Mesenchymal stem cell (in vitro differentiated cells and primary cell): Measurements from ENCODE around the gene ITGB8.

ENCODE experiments used
- DNase-seq: peaks from one replicate; pipeline ENCODE4 v3.0.0-alpha.2; 2013
- H2AFZ ChIP-seq: one replicate; pipeline ENCODE4 v1.6.1; 2013; ENCODE audit warnings: low read depth, mild to moderate bottlenecking, control low read depth, inconsistent platforms, low read length, moderate library complexity
- H2AK5ac ChIP-seq: 2 replicates; pipeline ENCODE4 v1.6.1; 2013; ENCODE audit warnings: low read length, moderate library complexity, mild to moderate bottlenecking, inconsistent platforms; ENCODE audit not compliant: severe bottlenecking
- H2BK120ac ChIP-seq: one replicate; pipeline ENCODE4 v1.6.1; 2013; ENCODE audit warnings: low read depth, mild to moderate bottlenecking, inconsistent platforms, low read length, moderate library complexity
- H2BK12ac ChIP-seq, 2 experiments: one replicate each; pipeline ENCODE4 v1.6.1; 2013; ENCODE audit warnings: inconsistent platforms in 2 of 2, low read length in 2 of 2, mild to moderate bottlenecking in 2 of 2, moderate library complexity in 2 of 2, control low read depth in 1 of 2
- H2BK15ac ChIP-seq: one replicate; pipeline ENCODE4 v1.6.1; 2013; ENCODE audit warnings: mild to moderate bottlenecking, low read depth, inconsistent platforms; ENCODE audit not compliant: poor library complexity, severe bottlenecking
- H2BK5ac ChIP-seq: 2 replicates; pipeline ENCODE4 v1.6.1; 2013; ENCODE audit warnings: low read depth, mild to moderate bottlenecking, low read length, control low read depth, inconsistent platforms; ENCODE audit not compliant: poor library complexity, severe bottlenecking
- H3K14ac ChIP-seq, 2 experiments: one replicate each; pipeline ENCODE4 v1.6.1; 2013; ENCODE audit warnings: inconsistent platforms in 2 of 2, low read length in 2 of 2, control low read depth in 1 of 2, mild to moderate bottlenecking in 1 of 2, moderate library complexity in 1 of 2
- H3K18ac ChIP-seq, 2 experiments: one replicate each; pipeline ENCODE4 v1.6.1; 2013; ENCODE audit warnings: inconsistent platforms in 2 of 2, low read length in 2 of 2, control low read depth in 1 of 2, low read depth in 1 of 2, mild to moderate bottlenecking in 1 of 2
- H3K23ac ChIP-seq, 2 experiments: one replicate each; pipeline ENCODE4 v1.6.1; 2013; ENCODE audit warnings: inconsistent platforms in 2 of 2, low read length in 2 of 2, mild to moderate bottlenecking in 2 of 2, moderate library complexity in 2 of 2, control low read depth in 1 of 2
- H3K27ac ChIP-seq: 2 replicates; pipeline ENCODE4 v1.5.1; 2013; ENCODE audit warnings: mild to moderate bottlenecking, moderate library complexity, low read length, control low read depth, inconsistent platforms; ENCODE audit not compliant: poor library complexity, severe bottlenecking
- H3K27me3 ChIP-seq, 2 experiments: 2 replicates each; pipeline versions ENCODE4 v1.6.1 to v1.7.0; 2013; ENCODE audit warnings: low read length in 2 of 2, mild to moderate bottlenecking in 2 of 2, moderate library complexity in 2 of 2, control low read depth in 1 of 2, inconsistent platforms in 1 of 2; ENCODE audit not compliant: control insufficient read depth in 1 of 2, insufficient read depth in 1 of 2
- H3K36me3 ChIP-seq, 2 experiments: 2 replicates each; pipeline versions ENCODE4 v1.6.1 to v1.7.0; 2013; ENCODE audit warnings: low read length in 2 of 2, control low read depth in 1 of 2, inconsistent platforms in 1 of 2, low read depth in 1 of 2, mild to moderate bottlenecking in 1 of 2; ENCODE audit not compliant: insufficient read depth in 2 of 2, control insufficient read depth in 1 of 2
- H3K4ac ChIP-seq, 2 experiments: one replicate each; pipeline ENCODE4 v1.6.1; 2013; ENCODE audit warnings: inconsistent platforms in 2 of 2, low read length in 2 of 2, mild to moderate bottlenecking in 2 of 2, moderate library complexity in 2 of 2, control low read depth in 1 of 2, low read depth in 1 of 2
- H3K4me1 ChIP-seq: 2 replicates; pipeline ENCODE4 v1.6.1; 2013; ENCODE audit warnings: low read depth, low read length, control low read depth; ENCODE audit not compliant: control insufficient read depth, insufficient read depth
- H3K4me2 ChIP-seq: 2 replicates; pipeline ENCODE4 v1.6.1; 2013; ENCODE audit warnings: low read length, mild to moderate bottlenecking, inconsistent platforms; ENCODE audit not compliant: poor library complexity, severe bottlenecking
- H3K4me3 ChIP-seq, 2 experiments: 2 replicates each; pipeline versions ENCODE4 v1.5.1 to v1.7.0; 2013; ENCODE audit warnings: low read length in 2 of 2, mild to moderate bottlenecking in 2 of 2, control low read depth in 1 of 2, low read depth in 1 of 2; ENCODE audit not compliant: insufficient read depth in 1 of 2
- H3K79me1 ChIP-seq: replicated peaks from 2 replicates; pipeline ENCODE4 v1.6.1; 2013; ENCODE audit warnings: mild to moderate bottlenecking, control low read depth, low read length, inconsistent platforms; ENCODE audit not compliant: poor library complexity, severe bottlenecking
- H3K9ac ChIP-seq: 2 replicates; pipeline ENCODE4 v1.7.0; 2013; ENCODE audit warnings: mild to moderate bottlenecking, low read length, moderate library complexity
- H3K9me3 ChIP-seq: 2 replicates; pipeline ENCODE4 v1.7.0; 2013; ENCODE audit warnings: mild to moderate bottlenecking, low read length; ENCODE audit not compliant: control insufficient read depth
- H4K8ac ChIP-seq: one replicate; pipeline ENCODE4 v1.6.1; 2013; ENCODE audit warnings: inconsistent platforms, mild to moderate bottlenecking, low read length, moderate library complexity
- H4K91ac ChIP-seq: one replicate; pipeline ENCODE4 v1.6.1; 2013; ENCODE audit warnings: mild to moderate bottlenecking, low read length, inconsistent platforms
- WGBS: methylation state at CpG from one replicate; pipeline ENCODE4 v1.1.7; 2013; ENCODE audit warnings: mixed read lengths; 5-methylcytosine and 5-hydroxymethylcytosine counted together

The ITGB8 gene

DNA sequence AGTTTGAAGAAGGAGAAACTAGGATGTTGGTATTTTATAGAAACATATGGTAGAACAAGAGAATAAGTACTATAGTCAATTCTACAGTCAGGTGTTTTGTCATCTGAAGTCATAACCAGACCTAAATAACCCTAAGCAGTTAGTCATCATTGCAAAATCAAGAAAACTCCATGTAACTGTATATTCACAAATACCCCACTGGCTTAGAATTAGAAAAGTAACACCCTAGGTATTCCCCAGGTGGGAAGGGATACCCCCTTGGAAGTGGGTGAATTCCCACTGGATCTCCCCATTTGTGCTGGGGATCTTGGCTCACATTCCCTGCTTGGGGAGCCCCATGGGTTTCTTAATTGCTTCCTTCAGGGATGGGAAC, 45.9 kb upstream of the ITGB8 start:
- DNase-seq = no peak
- H4K8ac ChIP-seq = no peak overlapping the region
- no peak overlapping the region for H4K91ac ChIP-seq
- H3K18ac ChIP-seq = peak overlapping the region in 1 of 2 experiments; percentile 12
- H2BK120ac ChIP-seq = no peak overlapping the region
- no peak overlapping the region for H2AFZ ChIP-seq
- no peak overlapping the region for H2BK15ac ChIP-seq
- H2BK12ac ChIP-seq = no peak overlapping the region
- no peak overlapping the region for H2BK5ac ChIP-seq
- H3K79me1 ChIP-seq = no peaks in the 10 kb centered on the region
- H3K9ac ChIP-seq = no peak overlapping the region
- H3K9me3 ChIP-seq = no peaks in the 10 kb centered on the region
- H3K27ac ChIP-seq = no peak overlapping the region
- H3K14ac ChIP-seq = no peak overlapping the region
- no peak overlapping the region for H2AK5ac ChIP-seq
- no peak overlapping the region for H3K4me2 ChIP-seq
- no peaks in the 10 kb centered on the region for H3K4me1 ChIP-seq
- H3K23ac ChIP-seq = no peak overlapping the region
- H3K36me3 ChIP-seq = no peaks in the 10 kb centered on the region
- H3K4me3 ChIP-seq = no peak overlapping the region
- H3K27me3 ChIP-seq = no peaks in the 10 kb centered on the region
- no peak overlapping the region for H3K4ac ChIP-seq

DNA sequence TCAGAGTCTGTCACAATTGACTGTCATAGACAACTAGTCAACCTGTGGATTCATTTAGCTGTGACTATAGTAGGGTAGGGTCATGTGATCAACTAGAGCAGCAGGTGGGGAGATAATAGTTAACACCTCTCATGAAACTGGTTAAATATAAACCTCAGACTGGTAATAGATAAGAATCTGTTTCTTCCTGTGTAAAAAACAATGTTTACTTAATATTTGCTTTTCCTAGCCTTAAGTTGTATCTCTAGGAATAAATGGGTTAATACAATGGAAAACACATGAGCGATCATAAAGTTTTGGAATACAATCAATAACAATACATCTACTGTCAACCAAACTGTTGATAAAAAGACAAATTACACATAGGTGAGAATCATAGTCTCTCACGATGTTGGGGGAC, 43.4 kb upstream of the ITGB8 start:
- Histone ChIP-seq H2AFZ (no peak overlapping the region), H3K4me3 (no peak overlapping the region), H4K91ac (no peak overlapping the region), H2AK5ac (no peak overlapping the region), H3K36me3 (no peaks in the 10 kb centered on the region), H3K27ac (no peak overlapping the region), H3K23ac (no peak overlapping the region), H2BK120ac (no peak overlapping the region), H3K18ac (no peak overlapping the region), H3K9me3 (no peaks in the 10 kb centered on the region), H3K4me2 (no peak overlapping the region), H3K79me1 (no peaks in the 10 kb centered on the region), H4K8ac (no peak overlapping the region), H2BK12ac (no peak overlapping the region), H3K9ac (no peak overlapping the region), H2BK15ac (no peak overlapping the region), H3K4ac (no peak overlapping the region), H2BK5ac (no peak overlapping the region), H3K4me1 (no peaks in the 10 kb centered on the region), H3K14ac (no peak overlapping the region), H3K27me3 (no peaks in the 10 kb centered on the region)
- no peak for DNase-seq
- no CpG with 5 or more reads among the region's 2 CpGs for WGBS

DNA sequence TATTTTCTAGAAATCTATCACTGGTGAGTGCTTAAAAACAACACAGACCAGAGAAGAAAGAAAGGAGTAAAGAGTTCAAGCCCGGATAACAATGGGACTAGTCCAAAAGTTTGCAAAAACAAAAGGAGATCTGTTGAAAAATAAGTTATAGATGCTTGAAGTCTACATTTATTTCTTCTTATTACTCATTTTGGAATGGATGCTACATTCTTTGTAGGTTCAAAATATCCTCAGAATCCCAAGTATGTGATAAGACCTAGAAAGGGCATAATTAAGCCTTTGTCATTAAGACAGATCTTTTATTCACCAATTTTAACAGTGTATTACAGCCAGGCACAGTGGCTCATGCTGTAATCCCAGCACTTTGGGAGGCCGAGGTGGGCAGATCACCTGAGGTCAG, 42.7 kb upstream of the ITGB8 start:
- Histone ChIP-seq H3K36me3 (no peaks in the 10 kb centered on the region), H3K79me1 (no peaks in the 10 kb centered on the region), H3K23ac (no peak overlapping the region), H2BK120ac (no peak overlapping the region), H2BK12ac (no peak overlapping the region), H3K9me3 (no peaks in the 10 kb centered on the region), H2AFZ (no peak overlapping the region), H3K4me3 (no peak overlapping the region), H3K14ac (no peak overlapping the region), H3K18ac (no peak overlapping the region), H3K9ac (no peak overlapping the region), H2BK5ac (no peak overlapping the region), H4K91ac (no peak overlapping the region), H3K27ac (no peak overlapping the region), H2BK15ac (no peak overlapping the region), H3K4ac (no peak overlapping the region), H3K27me3 (no peaks in the 10 kb centered on the region), H4K8ac (no peak overlapping the region), H2AK5ac (no peak overlapping the region), H3K4me1 (no peaks in the 10 kb centered on the region), H3K4me2 (no peak overlapping the region)
- WGBS = 89% methylated on average over 1 of the region's 2 CpGs
- DNase-seq = no peak

DNA sequence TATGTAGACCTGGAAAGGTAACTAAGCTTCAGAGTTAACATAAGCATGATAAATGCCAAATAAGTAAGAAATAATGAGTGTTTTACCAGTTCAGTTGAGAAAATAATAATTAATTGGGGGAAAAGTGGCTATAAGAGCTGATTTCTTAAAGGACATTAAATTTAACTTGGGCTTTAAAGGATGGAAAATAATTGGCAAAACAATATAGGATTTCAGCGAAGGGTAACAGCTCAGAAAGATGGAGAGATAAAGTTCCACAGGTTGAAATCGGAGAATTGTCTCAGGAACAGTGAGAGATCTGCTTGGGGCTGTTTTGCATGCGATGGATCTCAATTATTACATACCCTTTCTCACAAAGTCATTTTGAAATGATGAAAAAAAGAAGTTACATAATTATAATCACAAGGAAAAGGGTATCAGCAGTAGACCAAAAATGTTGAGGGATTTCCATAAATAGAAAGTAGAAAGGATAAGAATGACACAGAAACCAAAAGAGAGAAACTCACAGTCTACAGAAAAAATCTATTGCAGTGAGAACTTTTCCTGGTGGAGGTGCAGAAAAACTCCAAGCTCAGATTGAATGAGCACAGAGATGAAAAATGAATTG, 40.1 kb upstream of the ITGB8 start:
- Histone ChIP-seq H3K4me1 (no peaks in the 10 kb centered on the region), H4K91ac (no peak overlapping the region), H3K36me3 (no peaks in the 10 kb centered on the region), H2BK5ac (no peak overlapping the region), H3K27ac (no peak overlapping the region), H3K4me2 (no peak overlapping the region), H2BK12ac (no peak overlapping the region), H3K9me3 (peaks cover 12% of the 10 kb centered on the region), H2AFZ (no peak overlapping the region), H4K8ac (no peak overlapping the region), H2BK15ac (no peak overlapping the region), H3K79me1 (no peaks in the 10 kb centered on the region), H3K23ac (no peak overlapping the region), H3K27me3 (no peaks in the 10 kb centered on the region), H3K4ac (no peak overlapping the region), H3K4me3 (no peak overlapping the region), H2AK5ac (no peak overlapping the region), H3K18ac (no peak overlapping the region), H3K9ac (no peak overlapping the region), H3K14ac (no peak overlapping the region), H2BK120ac (no peak overlapping the region)
- no peak for DNase-seq
- 89% methylated on average over 1 of the region's 3 CpGs for WGBS
